OCI-LY3 (cell line): ENCODE measurements around the gene FAM120A.

Experiments
- EZH2phosphoT487 ChIP-seq: fragments of 200-600 bp; shearing (Covaris generic); IDR thresholded peaks from 2 replicates; pipeline ENCODE4 v1.6.1; 2018; ENCODE audit warnings: antibody characterized with exemption, mixed run types, low read depth
- TF ChIP-seq, protein P1 (sequence below): fragments of 200-600, 300-600 bp; sonication (generic); IDR thresholded peaks from 2 replicates; pipeline ENCODE4 v1.5.1; 2014; ENCODE audit warnings: antibody characterized with exemption, low read length, low read depth

- TF ChIP-seq, protein P1, sequence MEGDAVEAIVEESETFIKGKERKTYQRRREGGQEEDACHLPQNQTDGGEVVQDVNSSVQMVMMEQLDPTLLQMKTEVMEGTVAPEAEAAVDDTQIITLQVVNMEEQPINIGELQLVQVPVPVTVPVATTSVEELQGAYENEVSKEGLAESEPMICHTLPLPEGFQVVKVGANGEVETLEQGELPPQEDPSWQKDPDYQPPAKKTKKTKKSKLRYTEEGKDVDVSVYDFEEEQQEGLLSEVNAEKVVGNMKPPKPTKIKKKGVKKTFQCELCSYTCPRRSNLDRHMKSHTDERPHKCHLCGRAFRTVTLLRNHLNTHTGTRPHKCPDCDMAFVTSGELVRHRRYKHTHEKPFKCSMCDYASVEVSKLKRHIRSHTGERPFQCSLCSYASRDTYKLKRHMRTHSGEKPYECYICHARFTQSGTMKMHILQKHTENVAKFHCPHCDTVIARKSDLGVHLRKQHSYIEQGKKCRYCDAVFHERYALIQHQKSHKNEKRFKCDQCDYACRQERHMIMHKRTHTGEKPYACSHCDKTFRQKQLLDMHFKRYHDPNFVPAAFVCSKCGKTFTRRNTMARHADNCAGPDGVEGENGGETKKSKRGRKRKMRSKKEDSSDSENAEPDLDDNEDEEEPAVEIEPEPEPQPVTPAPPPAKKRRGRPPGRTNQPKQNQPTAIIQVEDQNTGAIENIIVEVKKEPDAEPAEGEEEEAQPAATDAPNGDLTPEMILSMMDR, result no peak
- TF ChIP-seq EZH2phosphoT487, result no peak
These were observed 15.1 kb downstream of the FAM120A start for GRCh38 chr9:93466416-93467061.
